Effector memory CD4-positive, alpha-beta T cell (primary cell): ENCODE data around the gene TTC34.
A peak's percentile ranks its signal among the peaks of the same experiment; 100 is the strongest.
"Not testable (repeated sequence)": the region's sequence is repeated elsewhere in the genome, so short reads cannot be mapped to it uniquely, and the experiment has no call there.

ENCODE experiments used
- DNase-seq, 3 donors: peaks; one replicate each; pipeline ENCODE4 v3.0.0-alpha.2; 2020
- H3K27ac ChIP-seq: 2 replicates; pipeline ENCODE4 v1.7.0; 2013; ENCODE audit warnings: mild to moderate bottlenecking, low read length, moderate library complexity; ENCODE audit not compliant: insufficient read depth, poor library complexity, severe bottlenecking
- H3K27me3 ChIP-seq: replicated peaks from 2 replicates; pipeline ENCODE4 v1.7.0; 2013; ENCODE audit warnings: mild to moderate bottlenecking, low read length; ENCODE audit not compliant: insufficient read depth, control insufficient read depth, poor library complexity, severe bottlenecking
- H3K36me3 ChIP-seq: 2 replicates; pipeline ENCODE4 v1.7.0; 2013; ENCODE audit warnings: mild to moderate bottlenecking, low read length, moderate library complexity; ENCODE audit not compliant: control insufficient read depth, insufficient read depth
- H3K4me1 ChIP-seq: 2 replicates; pipeline ENCODE4 v1.7.0; 2013; ENCODE audit warnings: low read length, mild to moderate bottlenecking; ENCODE audit not compliant: control insufficient read depth, insufficient read depth, poor library complexity, severe bottlenecking
- H3K4me3 ChIP-seq: 2 replicates; pipeline ENCODE4 v1.7.0; 2013; ENCODE audit warnings: low read length, low read depth, mild to moderate bottlenecking; ENCODE audit not compliant: insufficient read depth, poor library complexity, severe bottlenecking
- H3K9me3 ChIP-seq: 2 replicates; pipeline ENCODE4 v1.7.0; 2013; ENCODE audit warnings: mild to moderate bottlenecking, low read length, moderate library complexity; ENCODE audit not compliant: control insufficient read depth

The TTC34 gene

DNA sequence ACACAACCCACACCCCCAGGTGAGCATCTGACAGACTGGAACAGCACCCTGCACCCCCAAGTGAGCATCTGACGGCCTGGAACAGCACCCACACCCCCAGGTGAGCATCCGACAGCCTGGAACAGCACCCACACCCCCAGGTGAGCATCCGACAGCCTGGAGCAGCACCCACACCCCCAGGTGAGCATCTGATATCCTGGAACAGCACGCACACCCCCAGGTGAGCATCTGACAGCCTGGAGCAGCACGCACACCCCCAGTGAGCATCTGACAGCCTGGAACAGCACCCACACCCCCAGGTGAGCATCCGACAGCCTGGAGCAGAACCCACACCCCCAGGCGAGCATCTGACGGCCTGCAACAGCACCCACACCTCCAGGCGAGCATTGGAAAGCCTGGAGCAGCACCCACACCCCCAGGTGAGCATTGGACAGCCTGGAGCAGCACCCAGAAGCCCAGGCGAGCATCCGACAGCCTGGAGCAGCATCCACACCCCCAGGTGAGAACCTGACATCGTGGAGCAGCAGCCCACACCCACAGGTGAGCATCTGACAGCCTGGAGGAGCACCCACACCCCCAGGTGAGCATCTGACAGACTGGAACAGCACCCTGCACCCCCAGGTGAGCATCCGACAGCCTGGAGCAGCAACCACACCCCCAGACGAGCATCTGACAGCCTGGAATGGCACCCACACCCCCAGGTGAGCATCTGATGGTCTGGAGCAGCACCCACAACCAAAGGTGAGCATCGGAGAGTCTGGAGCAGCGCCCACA, 149.2 kb downstream of the TTC34 start:
- H3K4me3 ChIP-seq, H3K9me3 ChIP-seq, DNase-seq, H3K27ac ChIP-seq, H3K36me3 ChIP-seq, H3K4me1 ChIP-seq: not testable (repeated sequence)
- peaks cover 31% of the 10 kb centered on the region for H3K27me3 ChIP-seq

DNA sequence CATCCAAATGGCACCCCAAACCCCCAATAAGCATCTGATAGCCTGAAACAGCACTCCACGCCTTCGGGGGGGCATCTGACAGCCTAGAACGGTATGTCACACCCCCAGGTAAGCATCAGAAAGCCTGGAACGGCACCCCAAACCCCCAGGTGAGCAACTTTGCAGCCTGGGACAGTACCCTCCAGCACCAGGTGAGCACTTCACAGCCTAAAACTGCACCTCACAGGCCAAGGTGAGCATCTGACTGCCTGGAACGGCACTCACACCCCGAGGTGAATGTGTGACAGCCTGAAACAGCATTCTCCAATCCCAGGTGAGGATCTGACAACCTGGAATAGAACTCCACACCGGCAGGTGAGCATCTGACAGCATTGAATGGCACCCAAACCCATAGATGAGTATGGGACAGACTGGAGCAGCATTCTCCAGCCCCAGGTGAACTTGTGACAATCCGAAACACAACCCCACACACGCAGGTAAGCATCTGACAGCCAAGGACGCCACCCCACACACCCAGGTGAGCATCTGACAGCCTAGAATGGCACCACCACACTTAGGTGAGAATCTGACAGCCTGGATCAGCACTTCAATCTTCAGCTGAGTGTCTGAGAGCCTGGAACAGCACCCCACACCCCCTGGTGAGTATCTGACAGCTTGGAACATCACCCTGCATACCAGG, 150.4 kb downstream of the TTC34 start:
- no peak overlapping the region for H3K27ac ChIP-seq
- no peak overlapping the region for H3K4me3 ChIP-seq
- no peaks in the 10 kb centered on the region for H3K4me1 ChIP-seq
- peaks cover 8% of the 10 kb centered on the region for H3K9me3 ChIP-seq
- H3K36me3 ChIP-seq = no peaks in the 10 kb centered on the region
- DNase-seq = no peak
- peaks cover 31% of the 10 kb centered on the region for H3K27me3 ChIP-seq

GRCh38 chr1:2646837-2647236, 154.7 kb downstream of the TTC34 start:
- no peak for DNase-seq
- Histone ChIP-seq H3K27me3 (peaks cover 4% of the 10 kb centered on the region), H3K4me3 (no peak overlapping the region), H3K4me1 (peaks cover 17% of the 10 kb centered on the region), H3K36me3 (no peaks in the 10 kb centered on the region), H3K27ac (no peak overlapping the region), H3K9me3 (peaks cover 8% of the 10 kb centered on the region)

DNA sequence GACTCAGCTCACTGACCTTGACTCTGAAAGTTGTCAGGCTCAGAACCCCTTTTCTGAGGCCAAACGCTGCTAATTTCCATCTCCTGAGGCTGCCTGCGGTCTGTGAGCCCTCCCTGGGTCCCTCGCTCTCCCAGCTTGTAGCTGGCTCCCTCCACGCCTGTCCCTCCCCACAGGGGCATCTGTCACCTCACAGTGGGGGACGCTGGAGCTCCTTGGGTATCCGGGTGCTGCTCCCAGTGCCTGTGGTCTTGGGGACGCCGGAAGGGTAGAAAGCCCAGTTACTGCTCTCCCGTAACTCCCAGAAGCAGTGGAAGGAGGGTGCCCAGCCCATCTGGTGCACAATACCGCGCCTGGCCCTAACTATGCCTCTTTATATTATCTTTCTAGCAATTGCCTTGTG, 155.7 kb downstream of the TTC34 start:
- Histone ChIP-seq H3K27me3 (peaks cover under 1% of the 10 kb centered on the region), H3K4me3 (no peak overlapping the region), H3K4me1 (peaks cover 24% of the 10 kb centered on the region), H3K9me3 (peaks cover 8% of the 10 kb centered on the region), H3K27ac (no peak overlapping the region), H3K36me3 (no peaks in the 10 kb centered on the region)
- no peak for DNase-seq

DNA sequence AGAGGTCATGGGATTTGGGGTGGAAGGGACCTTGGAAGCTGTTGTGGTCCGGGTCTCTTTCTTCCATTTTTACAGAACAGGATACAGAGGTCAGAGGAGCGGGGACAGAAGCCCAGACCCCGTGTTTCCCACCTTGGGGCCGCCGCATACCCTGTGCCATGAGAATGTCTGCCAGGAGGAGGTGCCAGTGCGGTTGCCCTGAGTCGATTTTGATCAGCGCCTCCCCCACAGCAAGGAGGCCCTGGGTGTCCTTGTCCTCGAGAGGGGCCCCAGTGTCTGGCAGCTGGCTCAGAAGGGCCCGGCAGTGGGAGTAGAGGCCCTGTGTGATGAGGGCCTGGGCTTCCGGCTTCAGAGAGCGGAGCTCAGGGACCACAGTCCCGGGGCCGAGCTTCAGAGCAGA, 156.3 kb downstream of the TTC34 start:
- no peak for DNase-seq
- no peaks in the 10 kb centered on the region for H3K27me3 ChIP-seq

GRCh38 chr1:2644591-2645101, 156.8 kb downstream of the TTC34 start:
- H3K9me3 ChIP-seq = peaks cover 8% of the 10 kb centered on the region
- H3K27me3 ChIP-seq = no peaks in the 10 kb centered on the region
- H3K36me3 ChIP-seq = no peaks in the 10 kb centered on the region
- no peak overlapping the region for H3K4me3 ChIP-seq
- DNase-seq = no peak
- no peak overlapping the region for H3K27ac ChIP-seq
- H3K4me1 ChIP-seq = peaks cover 24% of the 10 kb centered on the region

More for the DNA sequence above, 156.3 kb downstream of the TTC34 start:
- no peak overlapping the region for H3K4me3 ChIP-seq
- H3K9me3 ChIP-seq = peaks cover 8% of the 10 kb centered on the region
- H3K27ac ChIP-seq = no peak overlapping the region
- H3K4me1 ChIP-seq = peaks cover 24% of the 10 kb centered on the region
- H3K36me3 ChIP-seq = no peaks in the 10 kb centered on the region

- peaks cover 8% of the 10 kb centered on the region for H3K9me3 ChIP-seq
- DNase-seq = no peak
- H3K27ac ChIP-seq = no peak overlapping the region
- peaks cover 24% of the 10 kb centered on the region for H3K4me1 ChIP-seq
- H3K36me3 ChIP-seq = no peaks in the 10 kb centered on the region
- no peaks in the 10 kb centered on the region for H3K27me3 ChIP-seq
- no peak overlapping the region for H3K4me3 ChIP-seq
Observed at GRCh38 chr1:2644171-2644570, 157.3 kb downstream of the TTC34 start.

DNA sequence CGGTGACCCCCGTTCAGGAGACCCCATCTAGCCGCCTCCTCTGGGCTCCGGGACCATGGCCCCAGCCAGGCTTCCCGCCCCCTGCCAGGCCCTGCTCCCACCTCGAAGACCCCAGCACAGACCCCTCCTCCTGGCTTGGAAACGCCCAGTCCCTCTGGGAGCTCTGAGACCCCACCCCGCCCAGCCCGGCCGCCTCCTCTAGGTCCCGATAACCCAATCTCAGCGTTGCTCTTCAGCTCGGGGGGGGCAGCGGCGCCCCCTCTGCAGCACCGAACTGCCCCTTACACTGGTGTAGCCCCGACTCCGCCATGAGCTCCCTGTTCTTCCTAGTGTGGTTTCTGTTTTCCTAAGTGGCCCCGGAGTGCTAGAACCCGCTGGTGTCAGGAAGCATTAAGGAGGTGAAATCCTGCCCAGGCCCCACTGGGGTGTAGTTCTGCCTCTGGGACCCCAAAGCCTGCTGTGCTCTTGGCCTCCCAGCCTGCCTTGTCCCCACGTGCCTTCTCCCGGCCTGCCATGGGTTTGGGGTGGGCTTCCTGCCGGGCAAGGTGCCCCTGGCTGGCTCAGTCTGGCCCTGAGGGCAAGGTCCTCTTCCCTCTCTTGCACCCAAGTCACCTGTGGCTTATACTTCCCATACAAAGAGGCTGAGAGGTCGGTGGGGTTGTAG, 157.9 kb downstream of the TTC34 start:
- DNase-seq = no peak
- Histone ChIP-seq H3K27me3 (no peaks in the 10 kb centered on the region), H3K36me3 (no peaks in the 10 kb centered on the region), H3K9me3 (peaks cover 8% of the 10 kb centered on the region), H3K27ac (peak overlapping the region; percentile 99), H3K4me3 (peak overlapping the region; percentile 90), H3K4me1 (peaks cover 24% of the 10 kb centered on the region)

DNA sequence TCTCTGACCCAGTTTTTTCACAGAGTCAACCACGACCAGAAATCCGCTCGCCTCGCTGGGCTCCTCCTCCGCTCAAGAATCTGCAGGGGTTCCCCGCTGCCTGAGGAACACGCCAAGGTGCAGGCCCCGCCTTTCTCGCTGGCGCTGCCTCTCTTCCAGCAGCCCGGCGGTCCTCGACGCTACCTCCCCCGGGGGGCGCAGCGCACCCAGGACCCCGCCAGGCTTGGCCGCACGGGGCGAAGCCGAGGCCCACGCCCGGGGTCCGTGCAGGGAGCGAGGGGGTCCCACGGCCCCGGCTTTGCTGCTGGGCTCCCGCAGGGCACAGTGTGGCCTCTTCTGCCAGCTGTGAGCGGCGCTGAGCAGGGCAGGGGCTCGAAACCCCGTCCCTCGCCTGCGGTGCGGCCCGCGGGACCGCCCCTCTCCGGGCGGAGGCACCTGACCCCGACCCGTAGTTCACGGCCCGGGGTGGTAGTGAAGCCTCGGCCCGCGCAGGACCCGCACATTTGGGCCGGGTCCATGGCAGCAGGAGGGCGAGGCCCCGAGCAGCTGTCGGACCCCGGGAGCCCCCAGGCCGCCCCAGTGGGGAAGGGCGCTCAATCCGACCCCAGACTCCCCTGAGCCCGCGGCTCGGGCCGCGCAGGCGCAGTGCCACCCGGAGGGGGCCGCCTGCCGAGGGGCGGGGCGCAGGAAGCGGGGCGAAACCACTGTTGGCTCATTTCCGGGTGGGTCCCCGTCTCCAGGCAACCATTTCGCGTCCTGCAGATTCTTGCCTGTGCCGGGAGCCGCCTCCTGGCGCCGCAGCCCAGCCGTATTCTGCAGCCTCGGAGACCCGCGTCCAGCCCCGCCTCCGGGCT, 158.7 kb downstream of the TTC34 start:
- peak overlapping the region; percentile 90 for H3K4me3 ChIP-seq
- peaks cover 6% of the 10 kb centered on the region for H3K9me3 ChIP-seq
- DNase-seq = peak; percentile 91 to 94 (median 92)
- no peaks in the 10 kb centered on the region for H3K36me3 ChIP-seq
- H3K27me3 ChIP-seq = no peaks in the 10 kb centered on the region
- peaks cover 24% of the 10 kb centered on the region for H3K4me1 ChIP-seq
- H3K27ac ChIP-seq = peak overlapping the region; percentile 99
